Body of pancreas (tissue), 4 donors: Measurements from ENCODE around the gene ZNF287. TPM values are rescaled to one million over a fixed set of nuclear protein-coding genes. Genes with fewer than 3 reads are reported as not detected.

Experiments
- ATAC-seq: fragments of 150-250 bp; one replicate; pipeline ENCODE4 v1.9.1; 2016
- DNase-seq, 4 donors: peaks; one replicate each; pipeline ENCODE4 v3.0.0-alpha.2; 2019
- H3K27ac ChIP-seq, 4 donors: fragments of 200-600 bp; sonication (generic); 1 replicate in 3 of 4; 2 replicates in 1 of 4; pipeline versions ENCODE4 v1.5.1 to v1.6.1; 2016 to 2019; ENCODE audit warnings: mild to moderate bottlenecking in 1 of 4, mixed read lengths in 1 of 4, moderate library complexity in 1 of 4
- H3K27me3 ChIP-seq, 2 donors: fragments of 200-600 bp; sonication (generic); one replicate each; pipeline ENCODE4 v1.6.0; 2016; ENCODE audit warnings: mild to moderate bottlenecking in 1 of 2
- H3K36me3 ChIP-seq, 2 donors: fragments of 200-600 bp; sonication (generic); replicated peaks in 1 of 2; 2 replicates each; pipeline ENCODE4 v1.5.1; 2016; ENCODE audit warnings: low read depth in 2 of 2; ENCODE audit not compliant: insufficient read depth in 1 of 2
- H3K4me1 ChIP-seq: fragments of 200-600 bp; sonication (generic); one replicate; pipeline ENCODE4 v1.6.0; 2016
- H3K4me3 ChIP-seq, 2 donors: fragments of 200-600 bp; sonication (generic); 1 replicate in 1 of 2; 2 replicates in 1 of 2; pipeline ENCODE4 v1.5.1; 2016 to 2019
- H3K9me3 ChIP-seq, 3 donors: fragments of 200-600 bp; sonication (generic); 1 replicate in 2 of 3; 2 replicates in 1 of 3; pipeline ENCODE4 v1.5.1; 2016
- POLR2A ChIP-seq, 3 donors: fragments of 450-650 bp; IDR thresholded peaks; one replicate each; pipeline ENCODE4 v1.6.1; 2016; ENCODE audit warnings: antibody characterized with exemption in 3 of 3, mild to moderate bottlenecking in 2 of 3
- WGBS, 2 donors: methylation state at CpG; one replicate each; pipeline ENCODE4 v1.1.5; 2017; 5-methylcytosine and 5-hydroxymethylcytosine counted together
- intact Hi-C: fragments of 100-400 bp; cut with DNase I; formaldehyde crosslinking; loops from one replicate; pipeline ENCODE4 v1.15.1; 2023
- total RNA-seq, 2 donors: library from RNA; depleted of rRNA; stranded (reverse); fragments of >200 nt; gene quantifications; one replicate each; pipeline ENCODE4 v1.1.0, GENCODE V29; 2016
- TF ChIP-seq, protein P1 (sequence below), 7 experiments: fragments of 450-650 bp in 4 of 7; fragments of 200-600 bp in 3 of 7; sonication (generic) in 3 of 7; IDR thresholded peaks; one replicate each; pipeline ENCODE4 v1.5.1; 2016 to 2019; ENCODE audit warnings: antibody characterized with exemption in 7 of 7

The ZNF287 gene
- total RNA-seq, 2 donors from 2014 or later, result 4.4 to 7.6 TPM

- intact Hi-C loops, result no loop called here
- TF ChIP-seq POLR2A (IDR thresholded peaks at IDR 0.05), result no peak
- TF ChIP-seq, protein P1, sequence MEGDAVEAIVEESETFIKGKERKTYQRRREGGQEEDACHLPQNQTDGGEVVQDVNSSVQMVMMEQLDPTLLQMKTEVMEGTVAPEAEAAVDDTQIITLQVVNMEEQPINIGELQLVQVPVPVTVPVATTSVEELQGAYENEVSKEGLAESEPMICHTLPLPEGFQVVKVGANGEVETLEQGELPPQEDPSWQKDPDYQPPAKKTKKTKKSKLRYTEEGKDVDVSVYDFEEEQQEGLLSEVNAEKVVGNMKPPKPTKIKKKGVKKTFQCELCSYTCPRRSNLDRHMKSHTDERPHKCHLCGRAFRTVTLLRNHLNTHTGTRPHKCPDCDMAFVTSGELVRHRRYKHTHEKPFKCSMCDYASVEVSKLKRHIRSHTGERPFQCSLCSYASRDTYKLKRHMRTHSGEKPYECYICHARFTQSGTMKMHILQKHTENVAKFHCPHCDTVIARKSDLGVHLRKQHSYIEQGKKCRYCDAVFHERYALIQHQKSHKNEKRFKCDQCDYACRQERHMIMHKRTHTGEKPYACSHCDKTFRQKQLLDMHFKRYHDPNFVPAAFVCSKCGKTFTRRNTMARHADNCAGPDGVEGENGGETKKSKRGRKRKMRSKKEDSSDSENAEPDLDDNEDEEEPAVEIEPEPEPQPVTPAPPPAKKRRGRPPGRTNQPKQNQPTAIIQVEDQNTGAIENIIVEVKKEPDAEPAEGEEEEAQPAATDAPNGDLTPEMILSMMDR (IDR thresholded peaks at IDR 0.05), result no peak
- Histone ChIP-seq H3K4me3 (no peak overlapping the region), H3K9me3 (no peaks in the 10 kb centered on the region), H3K36me3 (no peaks in the 10 kb centered on the region), H3K4me1 (no peaks in the 10 kb centered on the region), H3K27ac (no peak overlapping the region), H3K27me3 (no peaks in the 10 kb centered on the region)
- DNase-seq (no peak), ATAC-seq (no peak)
- 63 to 64% methylated on average over 4 of the region's 4 CpGs for WGBS, 2 donors
Measured at GRCh38 chr17:16512011-16512410, 57.0 kb downstream of the ZNF287 start.

GRCh38 chr17:16511593-16511992 is 57.4 kb downstream of the ZNF287 start:
- DNase-seq (no peak), ATAC-seq (no peak)
- TF ChIP-seq POLR2A (IDR thresholded peaks at IDR 0.05), result no peak
- TF ChIP-seq, protein P1 (IDR thresholded peaks at IDR 0.05), result no peak
- Histone ChIP-seq H3K4me1 (no peaks in the 10 kb centered on the region), H3K27ac (no peak overlapping the region), H3K36me3 (no peaks in the 10 kb centered on the region), H3K4me3 (no peak overlapping the region), H3K9me3 (no peaks in the 10 kb centered on the region), H3K27me3 (no peaks in the 10 kb centered on the region)
- WGBS, 2 donors, result 57 to 64% methylated on average over 1 of the region's 1 CpG
- intact Hi-C loops, result no loop called here

GRCh38 chr17:16507918-16508533 is 61.0 kb downstream of the ZNF287 start:
- no peak for ATAC-seq
- no peak for TF ChIP-seq POLR2A (IDR thresholded peaks at IDR 0.05)
- TF ChIP-seq, protein P1 (IDR thresholded peaks at IDR 0.05), result no peak
- WGBS, 2 donors, result 68 to 76% methylated on average over 8 of the region's 8 CpGs

DNA sequence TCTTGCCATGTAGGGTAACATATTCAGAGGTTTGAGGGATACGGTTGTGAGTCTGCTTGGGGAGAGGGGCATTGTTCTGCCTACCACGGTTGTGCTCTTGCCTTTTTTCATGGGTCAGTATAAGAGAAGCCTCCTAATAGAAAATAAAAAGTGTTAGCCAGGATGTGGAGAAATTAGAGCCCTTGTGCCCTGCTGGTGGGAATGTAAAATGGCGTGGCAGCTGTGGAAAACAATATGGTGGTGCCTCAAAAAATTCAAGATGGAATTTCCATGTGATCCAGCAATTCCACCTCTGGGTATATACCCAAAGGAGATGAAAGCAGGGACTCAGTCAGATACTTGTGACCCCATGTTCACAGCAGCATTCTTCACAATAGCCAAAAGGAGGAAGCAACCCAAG is 62.8 kb downstream of the ZNF287 start:
- Histone ChIP-seq H3K27me3 (no peaks in the 10 kb centered on the region), H3K4me3 (no peak overlapping the region), H3K36me3 (no peaks in the 10 kb centered on the region), H3K9me3 (no peaks in the 10 kb centered on the region), H3K4me1 (peaks cover 5% of the 10 kb centered on the region), H3K27ac (no peak overlapping the region)
- WGBS, 2 donors, result 87 to 92% methylated on average over 3 of the region's 3 CpGs
- TF ChIP-seq POLR2A (IDR thresholded peaks at IDR 0.05), result no peak
- TF ChIP-seq, protein P1 (IDR thresholded peaks at IDR 0.05), result no peak
- no peak for DNase-seq
- ATAC-seq, result no peak
- intact Hi-C loops, result no loop called here

More at GRCh38 chr17:16507918-16508533, 61.0 kb downstream of the ZNF287 start:
- Histone ChIP-seq H3K4me1 (peaks cover 5% of the 10 kb centered on the region), H3K27me3 (no peaks in the 10 kb centered on the region), H3K36me3 (no peaks in the 10 kb centered on the region), H3K27ac (no peak overlapping the region), H3K9me3 (no peaks in the 10 kb centered on the region), H3K4me3 (no peak overlapping the region)
- no peak for DNase-seq
- intact Hi-C loops, result no loop called here

- no peak overlapping the region for H3K27ac ChIP-seq
- no peaks in the 10 kb centered on the region for H3K27me3 ChIP-seq
- 45 to 69% methylated on average over 3 of the region's 3 CpGs for WGBS, 2 donors
- intact Hi-C loops, result no loop called here
- TF ChIP-seq POLR2A (IDR thresholded peaks at IDR 0.05), result no peak
- TF ChIP-seq, protein P1 (IDR thresholded peaks at IDR 0.05), result no peak
- DNase-seq (no peak), ATAC-seq (no peak)
- H3K4me3 ChIP-seq, result no peak overlapping the region
- no peaks in the 10 kb centered on the region for H3K9me3 ChIP-seq
- peaks cover 5% of the 10 kb centered on the region for H3K4me1 ChIP-seq
- H3K36me3 ChIP-seq, result no peaks in the 10 kb centered on the region
Measured at GRCh38 chr17:16504984-16505383, 64.0 kb downstream of the ZNF287 start.
